T-helper 17 cell (primary cell): ENCODE measurements around the gene YIF1A. TPM values are rescaled to one million over a fixed set of nuclear protein-coding genes. Genes with fewer than 3 reads are reported as not detected.

Experiments
- ATAC-seq: fragments of 150-1000 bp; cut with Tn5 transposase; 2 replicates; pipeline ENCODE4 v1.10.0; 2021; ENCODE audit warnings: mild to moderate bottlenecking, moderate library complexity
- DNase-seq, 3 donors: peaks; one replicate each; pipeline versions ENCODE4 v3.0.0 to v3.0.0-alpha.2; 2020 to 2021
- H3K9me3 ChIP-seq: one replicate; pipeline ENCODE4 v1.7.0; 2013; ENCODE audit warnings: low read length, mild to moderate bottlenecking; ENCODE audit not compliant: control insufficient read depth, poor library complexity, severe bottlenecking
- H3K27ac Mint-ChIP-seq: one replicate; pipeline ENCODE4 v1.8.0; 2022; ENCODE audit warnings: mild to moderate bottlenecking, moderate library complexity, mixed read lengths
- H3K27me3 Mint-ChIP-seq: one replicate; pipeline ENCODE4 v1.8.0; 2022; ENCODE audit warnings: mixed read lengths
- H3K36me3 Mint-ChIP-seq: one replicate; pipeline ENCODE4 v1.8.0; 2022; ENCODE audit warnings: low read depth, mixed read lengths
- H3K4me1 Mint-ChIP-seq: one replicate; pipeline ENCODE4 v1.8.0; 2022; ENCODE audit warnings: mild to moderate bottlenecking, mixed read lengths
- H3K4me3 Mint-ChIP-seq: one replicate; pipeline ENCODE4 v1.8.0; 2022; ENCODE audit warnings: mild to moderate bottlenecking, moderate library complexity, mixed read lengths
- total RNA-seq, 4 donors: library from RNA in 2 of 4; stranded (reverse) in 2 of 4; gene quantifications; one replicate each; pipeline ENCODE4 v1.2.3 and lab custom pipeline; 2022 to 2026

The YIF1A gene
- total RNA-seq, 2 donors from 2014 or later: 32.6 to 35.1 TPM

- no peaks in the 10 kb centered on the region for H3K9me3 ChIP-seq
- no peaks in the 10 kb centered on the region for H3K36me3 Mint-ChIP-seq
- ATAC-seq (no peak), DNase-seq (peak in 2 of 3 donors; percentile 33 to 56)
- peaks cover 28% of the 10 kb centered on the region for H3K4me1 Mint-ChIP-seq
- peak within 1 kb of the TSS; percentile 90 for H3K4me3 Mint-ChIP-seq
- H3K27ac Mint-ChIP-seq: no peak within 1 kb of the TSS
- peaks cover 14% of the 10 kb centered on the region for H3K27me3 Mint-ChIP-seq
Observed at GRCh38 chr11:66291706-66292542, 3.0 kb upstream of the YIF1A start, which contains the start of gene TMEM151A. Gene TMEM151A (plus strand): TSS chr11:66291894. CDS start chr11:66292014, 120 bp downstream.

GRCh38 chr11:66291303-66291705 lies 2.4 kb upstream of the YIF1A start:
- DNase-seq (no peak), ATAC-seq (no peak)
- no peak overlapping the region for H3K27ac Mint-ChIP-seq
- H3K4me3 Mint-ChIP-seq: peak overlapping the region; percentile 28
- H3K36me3 Mint-ChIP-seq: no peaks in the 10 kb centered on the region
- H3K4me1 Mint-ChIP-seq: peaks cover 28% of the 10 kb centered on the region
- no peaks in the 10 kb centered on the region for H3K9me3 ChIP-seq
- H3K27me3 Mint-ChIP-seq: peaks cover 14% of the 10 kb centered on the region

- Mint-ChIP-seq H3K4me3 (peak overlapping the region; percentile 90), H3K36me3 (no peaks in the 10 kb centered on the region), H3K27me3 (peaks cover 14% of the 10 kb centered on the region), H3K27ac (no peak overlapping the region), H3K4me1 (peaks cover 29% of the 10 kb centered on the region)
- no peak for ATAC-seq
- no peak for DNase-seq
- no peaks in the 10 kb centered on the region for H3K9me3 ChIP-seq
Observed at GRCh38 chr11:66290330-66290621, 1.3 kb upstream of the YIF1A start.

- Mint-ChIP-seq H3K27ac (peak overlapping the region; percentile 89), H3K36me3 (no peaks in the 10 kb centered on the region), H3K27me3 (peaks cover 14% of the 10 kb centered on the region), H3K4me1 (peaks cover 29% of the 10 kb centered on the region), H3K4me3 (peak overlapping the region; percentile 90)
- DNase-seq (peak in 2 of 3 donors; percentile 58 to 65), ATAC-seq (peak; percentile 56)
- H3K9me3 ChIP-seq: no peaks in the 10 kb centered on the region
Observed at GRCh38 chr11:66289548-66290329, 796 bp upstream of the YIF1A start.

- DNase-seq (no peak), ATAC-seq (no peak)
- Mint-ChIP-seq H3K4me3 (peak overlapping the region; percentile 90), H3K4me1 (peaks cover 26% of the 10 kb centered on the region), H3K27ac (peak overlapping the region; percentile 89), H3K36me3 (no peaks in the 10 kb centered on the region), H3K27me3 (peaks cover 7% of the 10 kb centered on the region)
- H3K9me3 ChIP-seq: no peaks in the 10 kb centered on the region
Observed at GRCh38 chr11:66287889-66288670, 863 bp downstream of the YIF1A start.

- ATAC-seq: no peak
- no peak for DNase-seq
Observed at GRCh38 chr11:66287211-66287888, 1.6 kb downstream of the YIF1A start.

GRCh38 chr11:66286699-66287098 lies 2.2 kb downstream of the YIF1A start:
- DNase-seq: no peak
- no peaks in the 10 kb centered on the region for H3K9me3 ChIP-seq
- ATAC-seq: no peak
- H3K4me1 Mint-ChIP-seq: peaks cover 32% of the 10 kb centered on the region
- H3K27ac Mint-ChIP-seq: peak overlapping the region; percentile 63
- H3K4me3 Mint-ChIP-seq: peak overlapping the region; percentile 90
- no peaks in the 10 kb centered on the region for H3K27me3 Mint-ChIP-seq
- no peaks in the 10 kb centered on the region for H3K36me3 Mint-ChIP-seq

More at GRCh38 chr11:66287211-66287888, 1.6 kb downstream of the YIF1A start:
- H3K27ac Mint-ChIP-seq: peak overlapping the region; percentile 89
- H3K36me3 Mint-ChIP-seq: no peaks in the 10 kb centered on the region
- peak overlapping the region; percentile 90 for H3K4me3 Mint-ChIP-seq
- peaks cover 27% of the 10 kb centered on the region for H3K4me1 Mint-ChIP-seq
- no peaks in the 10 kb centered on the region for H3K9me3 ChIP-seq
- H3K27me3 Mint-ChIP-seq: peaks cover under 1% of the 10 kb centered on the region

GRCh38 chr11:66285250-66285947 lies 3.5 kb downstream of the YIF1A start:
- no peaks in the 10 kb centered on the region for H3K9me3 ChIP-seq
- Mint-ChIP-seq H3K4me3 (no peak overlapping the region), H3K4me1 (peaks cover 28% of the 10 kb centered on the region), H3K27me3 (no peaks in the 10 kb centered on the region), H3K36me3 (no peaks in the 10 kb centered on the region), H3K27ac (peak overlapping the region; percentile 63)
- ATAC-seq: no peak
- no peak for DNase-seq

GRCh38 chr11:66284526-66285078 lies 4.3 kb downstream of the YIF1A start:
- DNase-seq: no peak
- H3K4me1 Mint-ChIP-seq: peaks cover 23% of the 10 kb centered on the region
- no peaks in the 10 kb centered on the region for H3K27me3 Mint-ChIP-seq
- H3K9me3 ChIP-seq: no peaks in the 10 kb centered on the region
- H3K27ac Mint-ChIP-seq: peak overlapping the region; percentile 63
- H3K4me3 Mint-ChIP-seq: no peak overlapping the region
- no peaks in the 10 kb centered on the region for H3K36me3 Mint-ChIP-seq
- ATAC-seq: no peak

GRCh38 chr11:66283461-66284105 lies 5.4 kb downstream of the YIF1A start:
- DNase-seq: no peak
- H3K4me3 Mint-ChIP-seq: no peak overlapping the region
- no peaks in the 10 kb centered on the region for H3K36me3 Mint-ChIP-seq
- no peak for ATAC-seq
- H3K27ac Mint-ChIP-seq: peak overlapping the region; percentile 94
- H3K4me1 Mint-ChIP-seq: peaks cover 25% of the 10 kb centered on the region
- no peaks in the 10 kb centered on the region for H3K27me3 Mint-ChIP-seq
- no peaks in the 10 kb centered on the region for H3K9me3 ChIP-seq

GRCh38 chr11:66282468-66283455 lies 6.2 kb downstream of the YIF1A start:
- H3K27me3 Mint-ChIP-seq: no peaks in the 10 kb centered on the region
- no peaks in the 10 kb centered on the region for H3K9me3 ChIP-seq
- H3K4me3 Mint-ChIP-seq: peak overlapping the region; percentile 82
- peaks cover 26% of the 10 kb centered on the region for H3K4me1 Mint-ChIP-seq
- peak; percentile 99 to 100 (median 100) for DNase-seq
- peak; percentile 83 for ATAC-seq
- peak overlapping the region; percentile 94 for H3K27ac Mint-ChIP-seq
- H3K36me3 Mint-ChIP-seq: no peaks in the 10 kb centered on the region
